Coronary artery (tissue), 2 donors: ENCODE results near the gene TRRAP.

Experiments used
- DNase-seq: peaks from one replicate; pipeline ENCODE4 v3.0.0-alpha.2; 2017; ENCODE audit warnings: low spot score
- H3K27ac ChIP-seq, 2 donors: fragments of 200-600 bp; sonication (generic); one replicate each; pipeline ENCODE4 v1.5.1; 2016 to 2019
- H3K4me3 ChIP-seq: fragments of 200-600 bp; sonication (generic); 2 replicates; pipeline ENCODE4 v1.5.1; 2016; ENCODE audit warnings: mild to moderate bottlenecking, moderate library complexity
- CTCF ChIP-seq: fragments of 200-600 bp; sonication (generic); IDR thresholded peaks from one replicate; pipeline ENCODE4 v1.5.1; 2019; ENCODE audit warnings: antibody characterized with exemption

TRRAP gene

GRCh38 chr7:99001482-99002147 is 123.3 kb downstream of the TRRAP start:
- no peak for DNase-seq
- no peak for TF ChIP-seq CTCF
- no peak overlapping the region for H3K27ac ChIP-seq

GRCh38 chr7:99002148-99002826 is 124.0 kb downstream of the TRRAP start:
- Histone ChIP-seq H3K27ac (no peak overlapping the region), H3K4me3 (no peak overlapping the region)
- no peak for TF ChIP-seq CTCF
- no peak for DNase-seq

More at GRCh38 chr7:99001482-99002147, 123.3 kb downstream of the TRRAP start:
- H3K4me3 ChIP-seq: no peak overlapping the region

GRCh38 chr7:99002827-99003212 is 124.5 kb downstream of the TRRAP start:
- Histone ChIP-seq H3K4me3 (no peak overlapping the region), H3K27ac (no peak overlapping the region)
- no peak for TF ChIP-seq CTCF
- no peak for DNase-seq

GRCh38 chr7:99003419-99003818 is 125.1 kb downstream of the TRRAP start:
- Histone ChIP-seq H3K27ac (no peak overlapping the region), H3K4me3 (no peak overlapping the region)
- no peak for DNase-seq
- TF ChIP-seq CTCF: no peak

- no peak for TF ChIP-seq CTCF
- H3K27ac ChIP-seq: no peak overlapping the region
- no peak for DNase-seq
Observed at GRCh38 chr7:99004216-99004615, 125.9 kb downstream of the TRRAP start.

DNA sequence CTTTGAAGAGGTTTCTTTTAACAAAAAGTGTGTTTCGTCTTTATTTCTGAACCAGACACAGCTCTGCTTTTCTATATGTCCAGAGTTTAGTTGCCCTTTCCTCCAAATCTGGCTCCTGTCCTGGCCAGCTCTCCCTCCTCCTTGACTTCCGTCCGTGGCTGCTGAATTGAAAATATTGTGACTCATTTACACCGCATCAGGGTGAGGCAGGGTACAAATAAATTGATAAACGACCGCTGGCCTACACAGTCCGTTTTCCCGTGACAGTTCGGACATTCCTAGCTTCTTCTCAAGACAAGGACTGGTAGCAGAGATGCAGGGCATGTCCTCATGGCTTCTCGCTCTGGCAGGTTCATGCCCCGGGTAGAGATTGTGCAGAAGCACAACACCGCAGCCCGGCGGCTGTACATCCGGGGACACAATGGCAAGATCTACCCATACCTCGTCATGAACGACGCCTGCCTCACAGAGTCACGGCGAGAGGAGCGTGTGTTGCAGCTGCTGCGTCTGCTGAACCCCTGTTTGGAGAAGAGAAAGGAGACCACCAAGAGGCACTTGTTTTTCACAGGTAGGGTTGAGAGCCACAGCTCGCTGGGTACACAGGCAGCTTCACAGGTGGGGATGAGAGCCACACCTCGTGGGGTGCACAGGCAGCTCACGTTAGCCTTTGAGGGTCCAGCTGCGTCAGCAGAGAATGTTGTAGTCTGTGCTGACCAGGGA is 126.6 kb downstream of the TRRAP start:
- Histone ChIP-seq H3K27ac (no peak overlapping the region), H3K4me3 (no peak overlapping the region)
- DNase-seq: no peak
- TF ChIP-seq CTCF: no peak

More at GRCh38 chr7:99004216-99004615, 125.9 kb downstream of the TRRAP start:
- no peak overlapping the region for H3K4me3 ChIP-seq
